ENCODE measurements around the gene SDR9C7.

- TF ChIP-seq CTCF (IDR thresholded peaks at IDR 0.05): no peak
- TF ChIP-seq POLR2A (IDR thresholded peaks at IDR 0.05): no peak
- no peak for TF ChIP-seq POLR2AphosphoS5 (IDR thresholded peaks at IDR 0.05)
- no peak for TF ChIP-seq EP300 (IDR thresholded peaks at IDR 0.05)
Observed at GRCh38 chr12:56898938-56899337, 35.3 kb downstream of the SDR9C7 start.
